Panc1 (cell line): ENCODE data around the gene SLC12A5.

Source experiments
- POLR2AphosphoS5 ChIP-seq: IDR thresholded peaks from 2 replicates; pipeline ENCODE4 v1.6.1; 2012; ENCODE audit warnings: mild to moderate bottlenecking, low read depth, low read length, moderate library complexity
- TCF7L2 ChIP-seq: IDR thresholded peaks from 2 replicates; pipeline ENCODE4 v1.6.1; 2011; ENCODE audit warnings: mild to moderate bottlenecking, low read depth, low read length, inconsistent platforms
- TF ChIP-seq, protein P1 (sequence below): fragments of 450-650 bp; IDR thresholded peaks from 2 replicates; pipeline ENCODE4 v1.5.1; 2017; ENCODE audit warnings: mild to moderate bottlenecking

DNA sequence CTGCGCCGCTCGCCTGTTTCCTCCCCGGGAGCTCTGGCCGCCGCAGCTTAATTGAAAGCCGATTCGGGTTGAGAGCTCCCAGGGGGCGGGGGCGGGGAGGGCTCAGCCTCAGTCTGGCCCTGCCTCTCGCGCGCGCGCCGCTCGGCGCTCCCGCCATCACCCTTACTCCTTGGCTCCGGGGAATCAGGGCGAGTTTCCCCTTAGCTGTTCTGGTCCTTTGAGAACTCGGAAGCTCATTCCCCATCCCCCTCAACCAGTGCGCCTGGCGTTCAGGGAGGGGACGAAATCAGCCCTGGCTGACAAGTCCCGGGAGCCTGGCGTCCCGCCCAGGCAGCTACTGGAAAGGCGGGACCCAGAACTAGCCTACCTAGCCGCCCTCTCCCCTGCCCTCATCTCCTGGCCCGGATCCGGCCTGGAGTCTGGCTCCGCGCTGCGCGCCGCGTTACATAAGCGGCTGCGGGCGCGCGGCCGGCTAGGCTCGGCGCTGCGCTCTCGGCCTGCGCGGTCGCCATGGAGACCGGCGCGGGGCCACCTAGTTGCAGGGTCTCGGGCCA is 2.8 kb downstream of the SLC12A5 start:
- TF ChIP-seq TCF7L2 (no peak), POLR2AphosphoS5 (no peak)
- TF ChIP-seq, protein P1, sequence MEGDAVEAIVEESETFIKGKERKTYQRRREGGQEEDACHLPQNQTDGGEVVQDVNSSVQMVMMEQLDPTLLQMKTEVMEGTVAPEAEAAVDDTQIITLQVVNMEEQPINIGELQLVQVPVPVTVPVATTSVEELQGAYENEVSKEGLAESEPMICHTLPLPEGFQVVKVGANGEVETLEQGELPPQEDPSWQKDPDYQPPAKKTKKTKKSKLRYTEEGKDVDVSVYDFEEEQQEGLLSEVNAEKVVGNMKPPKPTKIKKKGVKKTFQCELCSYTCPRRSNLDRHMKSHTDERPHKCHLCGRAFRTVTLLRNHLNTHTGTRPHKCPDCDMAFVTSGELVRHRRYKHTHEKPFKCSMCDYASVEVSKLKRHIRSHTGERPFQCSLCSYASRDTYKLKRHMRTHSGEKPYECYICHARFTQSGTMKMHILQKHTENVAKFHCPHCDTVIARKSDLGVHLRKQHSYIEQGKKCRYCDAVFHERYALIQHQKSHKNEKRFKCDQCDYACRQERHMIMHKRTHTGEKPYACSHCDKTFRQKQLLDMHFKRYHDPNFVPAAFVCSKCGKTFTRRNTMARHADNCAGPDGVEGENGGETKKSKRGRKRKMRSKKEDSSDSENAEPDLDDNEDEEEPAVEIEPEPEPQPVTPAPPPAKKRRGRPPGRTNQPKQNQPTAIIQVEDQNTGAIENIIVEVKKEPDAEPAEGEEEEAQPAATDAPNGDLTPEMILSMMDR = no peak
